Liver (tissue), 9 donors: ENCODE results near the gene TMEM131. TPM values are rescaled to one million over a fixed set of nuclear protein-coding genes. Genes with fewer than 3 reads are reported as not detected.

Source experiments
- DNase-seq: peaks from one replicate; pipeline ENCODE4 v3.0.0-alpha.2; 2017; ENCODE audit warnings: low spot score
- H3K27ac ChIP-seq, 2 donors: one replicate each; pipeline ENCODE4 v1.7.0; 2013; ENCODE audit warnings: inconsistent platforms in 2 of 2, low read length in 2 of 2, control low read depth in 1 of 2, low read depth in 1 of 2, mild to moderate bottlenecking in 1 of 2
- H3K27me3 ChIP-seq, 4 donors: one replicate each; pipeline versions ENCODE4 v1.6.1 to v1.7.0; 2013; ENCODE audit warnings: low read length in 3 of 4, inconsistent platforms in 1 of 4, mild to moderate bottlenecking in 1 of 4, moderate library complexity in 1 of 4; ENCODE audit not compliant: control insufficient read depth in 4 of 4, insufficient read depth in 4 of 4
- H3K36me3 ChIP-seq, 4 donors: one replicate each; pipeline versions ENCODE4 v1.6.1 to v1.7.0; 2013; ENCODE audit warnings: low read length in 3 of 4, mild to moderate bottlenecking in 3 of 4, low read depth in 1 of 4, moderate library complexity in 1 of 4; ENCODE audit not compliant: control insufficient read depth in 4 of 4, insufficient read depth in 3 of 4
- H3K4me1 ChIP-seq, 4 donors: one replicate each; pipeline versions ENCODE4 v1.6.1 to v1.7.0; 2013; ENCODE audit warnings: low read length in 3 of 4, mild to moderate bottlenecking in 3 of 4, moderate library complexity in 1 of 4; ENCODE audit not compliant: control insufficient read depth in 4 of 4, insufficient read depth in 4 of 4
- H3K4me3 ChIP-seq, 3 donors: one replicate each; pipeline versions ENCODE4 v1.6.1 to v1.7.0; 2013; ENCODE audit warnings: low read length in 3 of 3, control low read depth in 1 of 3, low read depth in 1 of 3, mild to moderate bottlenecking in 1 of 3
- H3K9ac ChIP-seq, 2 donors: one replicate each; pipeline ENCODE4 v1.7.0; 2013; ENCODE audit warnings: low read length in 2 of 2, mild to moderate bottlenecking in 2 of 2, moderate library complexity in 2 of 2, control low read depth in 1 of 2, low read depth in 1 of 2
- H3K9me3 ChIP-seq, 4 donors: one replicate each; pipeline versions ENCODE4 v1.6.1 to v1.7.0; 2013; ENCODE audit warnings: low read length in 3 of 4; ENCODE audit not compliant: control insufficient read depth in 4 of 4
- EGR1 ChIP-seq, 2 donors: IDR thresholded peaks; 2 replicates each; pipeline ENCODE4 v1.6.1; 2016 to 2018; ENCODE audit warnings: antibody characterized with exemption in 2 of 2, low read depth in 2 of 2
- FOXA1 ChIP-seq: IDR thresholded peaks from 2 replicates; pipeline ENCODE4 v1.6.1; 2016; ENCODE audit warnings: antibody characterized with exemption
- FOXA2 ChIP-seq: IDR thresholded peaks from 2 replicates; pipeline ENCODE4 v1.6.1; 2016; ENCODE audit warnings: antibody characterized with exemption
- GABPA ChIP-seq, 2 donors: IDR thresholded peaks in 1 of 2; conservative IDR thresholded peaks in 1 of 2; 2 replicates each; pipeline ENCODE4 v1.6.1; 2016; ENCODE audit warnings: antibody characterized with exemption in 2 of 2, mild to moderate bottlenecking in 1 of 2, moderate library complexity in 1 of 2
- HNF4G ChIP-seq: IDR thresholded peaks from 2 replicates; pipeline ENCODE4 v1.6.1; 2016; ENCODE audit warnings: antibody characterized with exemption
- RAD21 ChIP-seq, 2 donors: IDR thresholded peaks; 2 replicates each; pipeline ENCODE4 v1.6.1; 2016; ENCODE audit warnings: antibody characterized with exemption in 2 of 2, mild to moderate bottlenecking in 2 of 2
- REST ChIP-seq: IDR thresholded peaks from 2 replicates; pipeline ENCODE4 v1.6.1; 2016; ENCODE audit warnings: antibody characterized with exemption, mild to moderate bottlenecking
- RXRA ChIP-seq, 2 donors: IDR thresholded peaks; 2 replicates each; pipeline ENCODE4 v1.6.1; 2017 to 2018; ENCODE audit warnings: antibody characterized with exemption in 2 of 2, mild to moderate bottlenecking in 1 of 2
- YY1 ChIP-seq: IDR thresholded peaks from 2 replicates; pipeline ENCODE4 v1.6.1; 2016; ENCODE audit warnings: antibody characterized with exemption, mild to moderate bottlenecking
- WGBS: extraction: QIAGEN DNeasy Blood & Tissue Kit; methylation state at CpG from one replicate; pipeline ENCODE4 v1.1.7; 2013; 5-methylcytosine and 5-hydroxymethylcytosine counted together
- polyA plus RNA-seq, 2 donors: library from polyadenylated mRNA; stranded (reverse) in 1 of 2; unstranded in 1 of 2; fragments of 200-250 nt in 1 of 2; fragments of >200 nt in 1 of 2; fragmentation: Nextera tagmentation in 1 of 2; extraction: Ambion mirVana in 1 of 2; gene quantifications; one replicate each; pipeline versions ENCODE4 v1.2.1 to v1.2.3, GENCODE V29; 2013 to 2015
- total RNA-seq, 2 donors: library from RNA; depleted of rRNA; stranded (reverse); fragments of >200 nt; gene quantifications; one replicate each; pipeline ENCODE4 v1.2.3, GENCODE V29; 2014
- donor health status: healthy.
- donor health status: healthy.
- donor health status: healthy.
- donor health status: healthy.
- donor health status: healthy.

The TMEM131 gene
- total and polyA plus RNA-seq, 4 donors = 6.1 to 22.8 (median 11.2) TPM

DNA sequence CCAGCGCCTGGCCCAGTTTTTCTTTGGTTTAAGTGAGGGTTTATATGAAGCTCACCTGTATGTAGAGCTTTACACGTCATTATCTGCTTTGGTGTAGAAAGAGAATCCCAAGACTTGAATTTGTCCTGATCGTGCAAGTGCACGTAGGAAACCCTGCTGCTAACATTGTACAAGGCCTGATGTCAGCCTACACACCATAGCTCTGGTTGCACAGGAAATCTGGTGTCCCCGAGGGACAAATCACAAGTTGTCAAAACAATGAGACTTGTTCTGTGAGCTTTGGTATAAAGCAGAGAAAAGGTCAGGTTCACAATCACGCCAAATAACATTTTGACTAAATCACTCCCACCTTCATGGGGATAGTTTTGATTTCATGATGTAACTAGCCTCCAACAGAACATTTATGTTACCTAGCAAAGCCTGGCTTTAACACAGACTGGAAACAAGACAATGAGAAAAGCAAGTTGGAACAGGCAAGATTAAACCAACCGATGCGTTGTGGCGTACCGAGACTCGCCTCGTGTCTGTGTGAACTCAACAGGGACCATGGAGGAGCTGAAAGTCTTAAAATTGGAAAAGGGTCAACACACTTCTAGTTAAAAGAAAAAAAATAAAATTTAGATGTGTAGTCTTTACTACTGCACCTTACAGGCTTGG, 240.9 kb downstream of the TMEM131 start:
- 96% methylated on average over 12 of the region's 12 CpGs for WGBS
- no peak overlapping the region for H3K27ac ChIP-seq
- H3K4me1 ChIP-seq = no peaks in the 10 kb centered on the region
- H3K4me3 ChIP-seq = no peak overlapping the region
- peaks cover 3 to 44% (median 34%) of the 10 kb centered on the region in 4 donors for H3K36me3 ChIP-seq
- no peak overlapping the region for H3K9ac ChIP-seq
- no peaks in the 10 kb centered on the region for H3K27me3 ChIP-seq
- TF ChIP-seq EGR1 (IDR thresholded peaks at IDR 0.05; ENCODE audit: low read depth in 2 of 2) (no peak), YY1 (no peak), RXRA (IDR thresholded peaks at IDR 0.05) (no peak), REST (no peak), FOXA1 (no peak)
- no peak for DNase-seq
- H3K9me3 ChIP-seq = no peaks in the 10 kb centered on the region

GRCh38 chr2:97752342-97753334, 243.1 kb downstream of the TMEM131 start:
- 96% methylated on average over 3 of the region's 3 CpGs for WGBS
- Histone ChIP-seq H3K27me3 (no peaks in the 10 kb centered on the region), H3K27ac (no peak overlapping the region), H3K36me3 (peaks cover 3 to 31% (median 21%) of the 10 kb centered on the region in 4 donors), H3K4me3 (no peak overlapping the region), H3K9ac (no peak overlapping the region), H3K9me3 (no peaks in the 10 kb centered on the region), H3K4me1 (no peaks in the 10 kb centered on the region)
- TF ChIP-seq YY1 = no peak
- no peak for TF ChIP-seq RAD21 (IDR thresholded peaks at IDR 0.05)
- no peak for TF ChIP-seq FOXA2
- DNase-seq = no peak

GRCh38 chr2:97751752-97752151, 244.0 kb downstream of the TMEM131 start:
- 75% methylated on average over 3 of the region's 3 CpGs for WGBS
- no peak for TF ChIP-seq HNF4G
- TF ChIP-seq GABPA (IDR thresholded peaks at IDR 0.05 in 1 of 2, conservative IDR thresholded peaks at IDR 0.05 in 1 of 2) = no peak
- Histone ChIP-seq H3K9me3 (no peaks in the 10 kb centered on the region), H3K9ac (no peak overlapping the region), H3K27me3 (no peaks in the 10 kb centered on the region), H3K4me1 (no peaks in the 10 kb centered on the region), H3K4me3 (no peak overlapping the region), H3K36me3 (peaks cover 1 to 23% (median 17%) of the 10 kb centered on the region in 4 donors), H3K27ac (no peak overlapping the region)
- no peak for DNase-seq
